Endothelial cell of umbilical vein (primary cell): ENCODE data around the gene TMEFF2.

Experiments used
- CTCF ChIP-seq, 2 donors: IDR thresholded peaks; 1 replicate in 1 of 2; 2 replicates in 1 of 2; pipeline ENCODE4 v1.5.1; 2011; ENCODE audit warnings: low read length in 2 of 2, mild to moderate bottlenecking in 2 of 2, moderate library complexity in 2 of 2, control low read depth in 1 of 2, inconsistent platforms in 1 of 2, low read depth in 1 of 2; ENCODE audit not compliant: insufficient read depth in 1 of 2; ENCODE audit errors: extremely low read depth in 1 of 2
- EZH2 ChIP-seq: IDR thresholded peaks from 2 replicates; pipeline ENCODE4 v1.6.1; 2012; ENCODE audit warnings: borderline replicate concordance, low read depth, mild to moderate bottlenecking, moderate library complexity, low read length, inconsistent platforms; ENCODE audit not compliant: severe bottlenecking
- MAX ChIP-seq: IDR thresholded peaks from 2 replicates; pipeline ENCODE4 v1.6.1; 2011; ENCODE audit not compliant: insufficient read depth, insufficient read length
- MYC ChIP-seq: IDR thresholded peaks from one replicate; pipeline ENCODE4 v1.6.1; 2011; ENCODE audit warnings: mild to moderate bottlenecking, low read depth, low read length

DNA sequence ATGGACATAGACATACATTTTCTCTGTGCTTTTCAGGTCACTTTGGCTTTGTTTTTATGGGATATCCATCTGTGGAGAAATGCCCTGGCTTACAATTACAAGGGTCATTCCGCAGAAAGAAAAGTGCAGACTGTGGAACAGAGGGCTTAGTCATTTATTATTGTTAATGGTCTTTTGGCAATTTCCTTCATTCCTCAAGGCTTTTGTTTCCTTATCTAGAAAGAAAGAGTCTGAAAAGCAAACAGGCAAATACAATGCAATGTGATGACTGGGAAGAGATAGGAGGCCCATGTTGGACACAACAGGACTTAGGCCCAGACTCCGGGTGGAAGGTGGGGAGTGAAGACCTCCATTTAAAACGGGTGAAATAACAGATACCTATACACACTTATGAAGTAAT is 218.3 kb downstream of the TMEFF2 start:
- TF ChIP-seq CTCF (IDR thresholded peaks at IDR 0.05; ENCODE audit: extremely low read depth in 1 of 2, insufficient read depth in 1 of 2, low read depth in 1 of 2, low read length in 2 of 2) (no peak), MAX (no peak), EZH2 (no peak), MYC (no peak)
